HEK293 (cell line): ENCODE measurements around the gene GLRX.

ENCODE experiments used
- CTCF ChIP-seq: fragments of 450-650 bp; formaldehyde crosslinking; IDR thresholded peaks from 2 replicates; pipeline ENCODE4 v1.5.1; 2016; ENCODE audit warnings: missing biosample characterization, missing genetic modification characterization
- ZBTB20 ChIP-seq: fragments of 450-650 bp; formaldehyde crosslinking; IDR thresholded peaks from 2 replicates; pipeline ENCODE4 v1.5.1; 2016; ENCODE audit warnings: missing biosample characterization, missing genetic modification characterization
- ZFHX2 ChIP-seq: fragments of 450-650 bp; formaldehyde crosslinking; conservative IDR thresholded peaks from 2 replicates; pipeline ENCODE4 v1.5.1; 2016; ENCODE audit warnings: missing biosample characterization, missing genetic modification characterization

GRCh38 chr5:95781101-95781583 is 41.4 kb downstream of the GLRX start:
- TF ChIP-seq CTCF (tag by site-specific recombination), result peak; percentile 65
- no peak for TF ChIP-seq ZBTB20
- TF ChIP-seq ZFHX2 (tag by site-specific recombination), result no peak
